HEK293 (cell line): ENCODE measurements around the gene CENPH.
A peak's percentile ranks its signal among the peaks of the same experiment; 100 is the strongest.

Source experiments
- GFI1B ChIP-seq: fragments of 450-650 bp; formaldehyde crosslinking; IDR thresholded peaks from 2 replicates; pipeline ENCODE4 v1.5.1; 2016; ENCODE audit warnings: missing biosample characterization, missing genetic modification characterization
- HOXD13 ChIP-seq: sonication (generic); formaldehyde crosslinking; IDR thresholded peaks from 2 replicates; pipeline ENCODE4 v1.8.0; 2022; ENCODE audit warnings: missing genetic modification reagents, borderline replicate concordance
- MEIS1 ChIP-seq: sonication (generic); formaldehyde crosslinking; IDR thresholded peaks from 2 replicates; pipeline ENCODE4 v1.8.1; 2022; ENCODE audit warnings: missing genetic modification reagents, mild to moderate bottlenecking, borderline replicate concordance
- MYNN ChIP-seq: fragments of 450-650 bp; formaldehyde crosslinking; IDR thresholded peaks from 2 replicates; pipeline ENCODE4 v1.5.1; 2016; ENCODE audit warnings: missing biosample characterization, missing genetic modification characterization, borderline replicate concordance
- MZF1 ChIP-seq: fragments of 450-650 bp; formaldehyde crosslinking; IDR thresholded peaks from 2 replicates; pipeline ENCODE4 v1.5.1; 2017; ENCODE audit warnings: missing biosample characterization, missing genetic modification characterization, borderline replicate concordance
- WT1 ChIP-seq: fragments of 450-650 bp; formaldehyde crosslinking; IDR thresholded peaks from 2 replicates; pipeline ENCODE4 v1.5.1; 2016; ENCODE audit warnings: missing biosample characterization, missing genetic modification characterization
- YY1 ChIP-seq: fragments of 450-650 bp; formaldehyde crosslinking; IDR thresholded peaks from 2 replicates; pipeline ENCODE4 v1.5.1; 2018; ENCODE audit warnings: missing biosample characterization, missing genetic modification characterization
- YY2 ChIP-seq: fragments of 450-650 bp; formaldehyde crosslinking; IDR thresholded peaks from 2 replicates; pipeline ENCODE4 v1.5.1; 2016; ENCODE audit warnings: missing biosample characterization, missing genetic modification characterization
- ZBTB1 ChIP-seq: fragments of 450-650 bp; formaldehyde crosslinking; IDR thresholded peaks from 2 replicates; pipeline ENCODE4 v1.5.1; 2016; ENCODE audit warnings: missing biosample characterization, missing genetic modification characterization
- ZBTB8A ChIP-seq: fragments of 450-650 bp; formaldehyde crosslinking; IDR thresholded peaks from 2 replicates; pipeline ENCODE4 v1.5.1; 2016; ENCODE audit warnings: missing biosample characterization, missing genetic modification characterization
- ZFP41 ChIP-seq: fragments of 450-650 bp; formaldehyde crosslinking; IDR thresholded peaks from 2 replicates; pipeline ENCODE4 v1.5.1; 2016; ENCODE audit warnings: missing biosample characterization, missing genetic modification characterization, borderline replicate concordance
- ZNF157 ChIP-seq: fragments of 450-650 bp; formaldehyde crosslinking; IDR thresholded peaks from 2 replicates; pipeline ENCODE4 v1.5.1; 2016; ENCODE audit warnings: missing biosample characterization, missing genetic modification characterization
- ZNF174 ChIP-seq: fragments of 450-650 bp; formaldehyde crosslinking; IDR thresholded peaks from 2 replicates; pipeline ENCODE4 v1.5.0; 2017; ENCODE audit warnings: missing biosample characterization, mild to moderate bottlenecking, missing genetic modification characterization
- ZNF19 ChIP-seq: fragments of 450-650 bp; formaldehyde crosslinking; IDR thresholded peaks from 2 replicates; pipeline ENCODE4; 2016; ENCODE audit warnings: missing biosample characterization, missing genetic modification characterization, low read depth
- ZNF239 ChIP-seq: fragments of 450-650 bp; formaldehyde crosslinking; IDR thresholded peaks from 2 replicates; pipeline ENCODE4 v1.5.1; 2016; ENCODE audit warnings: missing biosample characterization, missing genetic modification characterization
- ZNF335 ChIP-seq: fragments of 450-650 bp; formaldehyde crosslinking; conservative IDR thresholded peaks from 2 replicates; pipeline ENCODE4 v1.5.1; 2016; ENCODE audit warnings: missing biosample characterization, missing genetic modification characterization
- ZNF37A ChIP-seq: fragments of 450-650 bp; IDR thresholded peaks from 2 replicates; pipeline ENCODE4 v1.5.1; 2018; ENCODE audit warnings: missing biosample characterization, missing genetic modification characterization
- ZNF555 ChIP-seq: fragments of 450-650 bp; formaldehyde crosslinking; conservative IDR thresholded peaks from 2 replicates; pipeline ENCODE4 v1.5.1; 2017; ENCODE audit warnings: missing biosample characterization, mild to moderate bottlenecking, missing genetic modification characterization, inconsistent platforms
- ZNF600 ChIP-seq: fragments of 450-650 bp; formaldehyde crosslinking; IDR thresholded peaks from 2 replicates; pipeline ENCODE4 v1.5.1; 2016; ENCODE audit warnings: missing biosample characterization, missing genetic modification characterization
- ZNF621 ChIP-seq: fragments of 450-650 bp; formaldehyde crosslinking; IDR thresholded peaks from 2 replicates; pipeline ENCODE4 v1.5.1; 2017; ENCODE audit warnings: missing biosample characterization, missing genetic modification characterization
- ZNF623 ChIP-seq: fragments of 450-650 bp; formaldehyde crosslinking; IDR thresholded peaks from 2 replicates; pipeline ENCODE4 v1.5.1; 2016; ENCODE audit warnings: missing biosample characterization, missing genetic modification characterization
- ZNF624 ChIP-seq: fragments of 450-650 bp; formaldehyde crosslinking; IDR thresholded peaks from 2 replicates; pipeline ENCODE4 v1.5.1; 2017; ENCODE audit warnings: missing biosample characterization, missing genetic modification characterization
- ZNF654 ChIP-seq: fragments of 450-650 bp; formaldehyde crosslinking; IDR thresholded peaks from 2 replicates; pipeline ENCODE4 v1.5.1; 2016; ENCODE audit warnings: low read depth, missing biosample characterization, missing genetic modification characterization
- ZNF664 ChIP-seq: fragments of 450-650 bp; formaldehyde crosslinking; IDR thresholded peaks from 2 replicates; pipeline ENCODE4 v1.5.1; 2016; ENCODE audit warnings: missing biosample characterization, missing genetic modification characterization
- ZNF677 ChIP-seq: fragments of 450-650 bp; IDR thresholded peaks from 2 replicates; pipeline ENCODE4 v1.5.0; 2018; ENCODE audit warnings: missing biosample characterization, mild to moderate bottlenecking, missing genetic modification characterization, moderate library complexity
- ZNF747 ChIP-seq: fragments of 450-650 bp; formaldehyde crosslinking; IDR thresholded peaks from 2 replicates; pipeline ENCODE4 v1.5.1; 2016; ENCODE audit warnings: missing biosample characterization, missing genetic modification characterization
- ZNF791 ChIP-seq: fragments of 450-650 bp; formaldehyde crosslinking; IDR thresholded peaks from 2 replicates; pipeline ENCODE4 v1.5.1; 2016; ENCODE audit warnings: missing biosample characterization, missing genetic modification characterization
- ZNF792 ChIP-seq: fragments of 450-650 bp; formaldehyde crosslinking; IDR thresholded peaks from 2 replicates; pipeline ENCODE4 v1.5.1; 2016; ENCODE audit warnings: missing biosample characterization, missing genetic modification characterization
- TF ChIP-seq, protein P1 (sequence below): IDR thresholded peaks from 2 replicates; pipeline ENCODE4 v1.6.1; 2011; ENCODE audit warnings: mild to moderate bottlenecking, low read depth, low read length, borderline replicate concordance
- TF ChIP-seq, protein P2 (sequence below): fragments of 450-650 bp; formaldehyde crosslinking; IDR thresholded peaks from 2 replicates; pipeline ENCODE4 v1.5.1; 2016; ENCODE audit warnings: missing biosample characterization, missing genetic modification characterization
- TF ChIP-seq, protein P3 (sequence below): fragments of 450-650 bp; formaldehyde crosslinking; IDR thresholded peaks from 2 replicates; pipeline ENCODE4 v1.5.1; 2016; ENCODE audit warnings: missing biosample characterization, missing genetic modification characterization
- TF ChIP-seq, protein P4 (sequence below): fragments of 450-650 bp; formaldehyde crosslinking; IDR thresholded peaks from 2 replicates; pipeline ENCODE4 v1.5.1; 2017; ENCODE audit warnings: missing biosample characterization, missing genetic modification characterization
- TF ChIP-seq, protein P5 (sequence below): fragments of 450-650 bp; formaldehyde crosslinking; IDR thresholded peaks from 2 replicates; pipeline ENCODE4 v1.5.1; 2016; ENCODE audit warnings: missing biosample characterization, missing genetic modification characterization

Gene CENPH

DNA sequence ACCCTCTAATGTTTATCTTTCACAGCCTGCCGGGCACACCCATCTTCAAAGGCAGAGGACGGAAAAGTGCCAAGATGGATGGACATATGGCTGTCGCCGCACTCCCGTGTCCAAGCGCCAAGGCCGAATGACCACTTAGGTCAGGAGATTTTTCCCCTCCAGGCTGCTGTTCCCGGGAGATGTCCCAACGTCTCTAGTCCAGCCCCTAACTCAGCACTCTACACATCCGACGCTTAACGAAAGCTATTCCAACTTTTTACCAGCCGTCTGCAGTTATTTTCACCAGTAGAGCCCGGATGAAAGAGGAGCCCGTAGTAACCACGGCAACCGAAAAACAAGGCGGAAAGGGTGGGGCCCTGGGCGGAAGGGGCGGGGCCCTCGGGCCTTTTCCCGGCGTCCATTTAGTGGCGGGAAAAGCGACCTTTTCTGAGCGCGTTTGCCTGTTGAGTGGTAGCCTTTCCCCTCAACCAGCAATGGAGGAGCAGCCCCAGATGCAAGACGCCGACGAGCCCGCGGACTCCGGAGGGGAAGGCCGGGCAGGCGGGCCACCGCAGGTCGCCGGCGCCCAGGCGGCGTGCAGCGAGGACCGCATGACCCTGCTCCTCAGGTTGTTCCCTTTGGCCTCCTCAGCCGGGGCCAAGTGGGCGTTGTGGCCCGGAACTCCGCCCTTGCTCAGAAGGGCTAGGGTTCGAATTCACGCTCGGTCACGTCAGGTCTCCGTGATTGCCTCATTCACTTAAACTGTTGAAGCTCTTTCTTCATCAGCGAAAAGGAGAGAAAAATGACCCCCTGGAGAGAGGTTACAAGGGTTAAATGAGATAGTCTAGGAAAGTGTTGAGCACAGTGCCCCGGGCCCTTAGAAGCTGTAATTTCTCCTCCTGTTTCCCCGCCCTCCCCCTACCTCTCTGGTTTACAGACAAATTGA, at the start of gene CENPH (continued):
- TF ChIP-seq ZNF624 (tag by site-specific recombination) (no peak), ZNF792 (tag by site-specific recombination) (no peak), ZNF621 (tag by site-specific recombination) (no peak), MEIS1 (CRISPR knock-in tag) (no peak), ZNF600 (tag by site-specific recombination) (0 out of 2 replicates have a peak, but pooled peaks have one; percentile 14), ZFP41 (tag by site-specific recombination) (no peak), ZBTB8A (peak; percentile 98), ZNF791 (no peak), ZNF623 (tag by site-specific recombination) (no peak), WT1 (tag by site-specific recombination) (no peak), ZNF37A (tag by site-specific recombination) (no peak), ZNF654 (tag by site-specific recombination) (no peak), HOXD13 (CRISPR knock-in tag) (0 out of 2 replicates have a peak, but pooled peaks have one; percentile 12), ZNF555 (tag by site-specific recombination) (no peak), MZF1 (tag by site-specific recombination) (no peak), ZNF335 (tag by site-specific recombination) (peak; percentile 94), YY2 (tag by site-specific recombination) (peak; percentile 59), YY1 (peak; percentile 61), ZNF664 (tag by site-specific recombination) (peak; percentile 99), ZNF174 (tag by site-specific recombination) (no peak), ZNF677 (tag by site-specific recombination) (no peak), ZBTB1 (tag by site-specific recombination) (no peak), ZNF19 (tag by site-specific recombination) (no peak), ZNF157 (tag by site-specific recombination) (no peak), ZNF239 (tag by site-specific recombination) (no peak), ZNF747 (tag by site-specific recombination) (no peak), GFI1B (tag by site-specific recombination) (no peak), MYNN (no peak)
- TF ChIP-seq, protein P1, sequence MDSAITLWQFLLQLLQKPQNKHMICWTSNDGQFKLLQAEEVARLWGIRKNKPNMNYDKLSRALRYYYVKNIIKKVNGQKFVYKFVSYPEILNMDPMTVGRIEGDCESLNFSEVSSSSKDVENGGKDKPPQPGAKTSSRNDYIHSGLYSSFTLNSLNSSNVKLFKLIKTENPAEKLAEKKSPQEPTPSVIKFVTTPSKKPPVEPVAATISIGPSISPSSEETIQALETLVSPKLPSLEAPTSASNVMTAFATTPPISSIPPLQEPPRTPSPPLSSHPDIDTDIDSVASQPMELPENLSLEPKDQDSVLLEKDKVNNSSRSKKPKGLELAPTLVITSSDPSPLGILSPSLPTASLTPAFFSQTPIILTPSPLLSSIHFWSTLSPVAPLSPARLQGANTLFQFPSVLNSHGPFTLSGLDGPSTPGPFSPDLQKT: no peak
- TF ChIP-seq, protein P2, sequence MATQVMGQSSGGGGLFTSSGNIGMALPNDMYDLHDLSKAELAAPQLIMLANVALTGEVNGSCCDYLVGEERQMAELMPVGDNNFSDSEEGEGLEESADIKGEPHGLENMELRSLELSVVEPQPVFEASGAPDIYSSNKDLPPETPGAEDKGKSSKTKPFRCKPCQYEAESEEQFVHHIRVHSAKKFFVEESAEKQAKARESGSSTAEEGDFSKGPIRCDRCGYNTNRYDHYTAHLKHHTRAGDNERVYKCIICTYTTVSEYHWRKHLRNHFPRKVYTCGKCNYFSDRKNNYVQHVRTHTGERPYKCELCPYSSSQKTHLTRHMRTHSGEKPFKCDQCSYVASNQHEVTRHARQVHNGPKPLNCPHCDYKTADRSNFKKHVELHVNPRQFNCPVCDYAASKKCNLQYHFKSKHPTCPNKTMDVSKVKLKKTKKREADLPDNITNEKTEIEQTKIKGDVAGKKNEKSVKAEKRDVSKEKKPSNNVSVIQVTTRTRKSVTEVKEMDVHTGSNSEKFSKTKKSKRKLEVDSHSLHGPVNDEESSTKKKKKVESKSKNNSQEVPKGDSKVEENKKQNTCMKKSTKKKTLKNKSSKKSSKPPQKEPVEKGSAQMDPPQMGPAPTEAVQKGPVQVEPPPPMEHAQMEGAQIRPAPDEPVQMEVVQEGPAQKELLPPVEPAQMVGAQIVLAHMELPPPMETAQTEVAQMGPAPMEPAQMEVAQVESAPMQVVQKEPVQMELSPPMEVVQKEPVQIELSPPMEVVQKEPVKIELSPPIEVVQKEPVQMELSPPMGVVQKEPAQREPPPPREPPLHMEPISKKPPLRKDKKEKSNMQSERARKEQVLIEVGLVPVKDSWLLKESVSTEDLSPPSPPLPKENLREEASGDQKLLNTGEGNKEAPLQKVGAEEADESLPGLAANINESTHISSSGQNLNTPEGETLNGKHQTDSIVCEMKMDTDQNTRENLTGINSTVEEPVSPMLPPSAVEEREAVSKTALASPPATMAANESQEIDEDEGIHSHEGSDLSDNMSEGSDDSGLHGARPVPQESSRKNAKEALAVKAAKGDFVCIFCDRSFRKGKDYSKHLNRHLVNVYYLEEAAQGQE (tag by site-specific recombination): peak; percentile 18
- TF ChIP-seq, protein P3, sequence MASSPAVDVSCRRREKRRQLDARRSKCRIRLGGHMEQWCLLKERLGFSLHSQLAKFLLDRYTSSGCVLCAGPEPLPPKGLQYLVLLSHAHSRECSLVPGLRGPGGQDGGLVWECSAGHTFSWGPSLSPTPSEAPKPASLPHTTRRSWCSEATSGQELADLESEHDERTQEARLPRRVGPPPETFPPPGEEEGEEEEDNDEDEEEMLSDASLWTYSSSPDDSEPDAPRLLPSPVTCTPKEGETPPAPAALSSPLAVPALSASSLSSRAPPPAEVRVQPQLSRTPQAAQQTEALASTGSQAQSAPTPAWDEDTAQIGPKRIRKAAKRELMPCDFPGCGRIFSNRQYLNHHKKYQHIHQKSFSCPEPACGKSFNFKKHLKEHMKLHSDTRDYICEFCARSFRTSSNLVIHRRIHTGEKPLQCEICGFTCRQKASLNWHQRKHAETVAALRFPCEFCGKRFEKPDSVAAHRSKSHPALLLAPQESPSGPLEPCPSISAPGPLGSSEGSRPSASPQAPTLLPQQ (tag by site-specific recombination): peak; percentile 82
- TF ChIP-seq, protein P4, sequence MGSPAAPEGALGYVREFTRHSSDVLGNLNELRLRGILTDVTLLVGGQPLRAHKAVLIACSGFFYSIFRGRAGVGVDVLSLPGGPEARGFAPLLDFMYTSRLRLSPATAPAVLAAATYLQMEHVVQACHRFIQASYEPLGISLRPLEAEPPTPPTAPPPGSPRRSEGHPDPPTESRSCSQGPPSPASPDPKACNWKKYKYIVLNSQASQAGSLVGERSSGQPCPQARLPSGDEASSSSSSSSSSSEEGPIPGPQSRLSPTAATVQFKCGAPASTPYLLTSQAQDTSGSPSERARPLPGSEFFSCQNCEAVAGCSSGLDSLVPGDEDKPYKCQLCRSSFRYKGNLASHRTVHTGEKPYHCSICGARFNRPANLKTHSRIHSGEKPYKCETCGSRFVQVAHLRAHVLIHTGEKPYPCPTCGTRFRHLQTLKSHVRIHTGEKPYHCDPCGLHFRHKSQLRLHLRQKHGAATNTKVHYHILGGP (tag by site-specific recombination): peak; percentile 44; the same call in 1 of the 2 replicates
- TF ChIP-seq, protein P5, sequence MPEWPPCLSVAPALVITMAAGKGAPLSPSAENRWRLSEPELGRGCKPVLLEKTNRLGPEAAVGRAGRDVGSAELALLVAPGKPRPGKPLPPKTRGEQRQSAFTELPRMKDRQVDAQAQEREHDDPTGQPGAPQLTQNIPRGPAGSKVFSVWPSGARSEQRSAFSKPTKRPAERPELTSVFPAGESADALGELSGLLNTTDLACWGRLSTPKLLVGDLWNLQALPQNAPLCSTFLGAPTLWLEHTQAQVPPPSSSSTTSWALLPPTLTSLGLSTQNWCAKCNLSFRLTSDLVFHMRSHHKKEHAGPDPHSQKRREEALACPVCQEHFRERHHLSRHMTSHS (tag by site-specific recombination): no peak
